Measurements from ENCODE around the gene PLCG1.

GRCh38 chr20:41131594-41132387, 5.6 kb upstream of the PLCG1 start:
- no peak for TF ChIP-seq CTCF (IDR thresholded peaks at IDR 0.05)
- TF ChIP-seq ZFX (IDR thresholded peaks at IDR 0.05; ENCODE audit: borderline replicate concordance) = no peak

Data from 22Rv1 (cell line).